ENCODE results near the gene DCP1B.

DCP1B gene

DNA sequence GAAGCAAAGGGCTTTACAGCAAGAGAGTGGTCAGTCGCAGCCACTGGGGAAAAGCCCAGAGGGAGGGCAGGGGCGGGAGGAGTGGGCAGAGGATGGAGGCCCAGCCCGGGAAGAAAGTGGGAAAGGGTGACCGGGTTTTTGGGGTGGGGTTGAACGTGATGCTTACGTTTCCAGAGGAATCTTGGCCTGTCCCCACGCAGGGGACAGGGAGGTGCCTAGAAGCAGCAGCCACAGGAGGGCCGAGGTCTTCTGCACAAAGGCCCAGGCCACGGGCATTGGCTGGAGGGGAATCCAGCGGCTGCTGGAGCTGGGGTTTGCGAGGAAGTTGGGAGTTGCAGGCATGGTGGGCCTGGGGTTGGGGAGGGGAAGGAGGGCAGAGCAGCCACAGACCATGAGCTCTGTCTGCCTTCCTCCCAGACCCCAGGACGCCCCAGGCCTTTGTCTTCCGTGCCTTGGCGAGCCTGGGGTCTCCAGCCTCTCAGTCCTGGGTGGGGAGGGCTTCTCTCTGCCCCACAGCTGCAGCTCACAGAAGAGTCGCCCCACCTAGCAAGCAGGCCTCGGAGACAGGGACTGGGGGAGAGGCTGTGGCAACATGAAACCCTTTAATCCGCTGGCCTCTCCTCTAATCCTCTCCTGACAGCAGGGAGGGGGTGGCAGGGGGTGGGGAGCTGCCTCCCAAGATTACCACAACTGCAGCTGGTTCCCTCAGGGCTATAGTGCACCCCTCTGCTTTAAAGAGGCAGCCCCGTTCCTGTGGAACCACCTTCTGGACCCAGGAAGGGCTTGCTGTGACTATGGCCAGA lies 86.0 kb downstream of the DCP1B start, which contains the start of gene CACNA2D4:
Gene CACNA2D4, minus strand, starts transcription at position 572 of the 803 bp plus-strand sequence. Its CDS starts 179 bp downstream, at position 393.
- DNase-seq = no peak

DNA sequence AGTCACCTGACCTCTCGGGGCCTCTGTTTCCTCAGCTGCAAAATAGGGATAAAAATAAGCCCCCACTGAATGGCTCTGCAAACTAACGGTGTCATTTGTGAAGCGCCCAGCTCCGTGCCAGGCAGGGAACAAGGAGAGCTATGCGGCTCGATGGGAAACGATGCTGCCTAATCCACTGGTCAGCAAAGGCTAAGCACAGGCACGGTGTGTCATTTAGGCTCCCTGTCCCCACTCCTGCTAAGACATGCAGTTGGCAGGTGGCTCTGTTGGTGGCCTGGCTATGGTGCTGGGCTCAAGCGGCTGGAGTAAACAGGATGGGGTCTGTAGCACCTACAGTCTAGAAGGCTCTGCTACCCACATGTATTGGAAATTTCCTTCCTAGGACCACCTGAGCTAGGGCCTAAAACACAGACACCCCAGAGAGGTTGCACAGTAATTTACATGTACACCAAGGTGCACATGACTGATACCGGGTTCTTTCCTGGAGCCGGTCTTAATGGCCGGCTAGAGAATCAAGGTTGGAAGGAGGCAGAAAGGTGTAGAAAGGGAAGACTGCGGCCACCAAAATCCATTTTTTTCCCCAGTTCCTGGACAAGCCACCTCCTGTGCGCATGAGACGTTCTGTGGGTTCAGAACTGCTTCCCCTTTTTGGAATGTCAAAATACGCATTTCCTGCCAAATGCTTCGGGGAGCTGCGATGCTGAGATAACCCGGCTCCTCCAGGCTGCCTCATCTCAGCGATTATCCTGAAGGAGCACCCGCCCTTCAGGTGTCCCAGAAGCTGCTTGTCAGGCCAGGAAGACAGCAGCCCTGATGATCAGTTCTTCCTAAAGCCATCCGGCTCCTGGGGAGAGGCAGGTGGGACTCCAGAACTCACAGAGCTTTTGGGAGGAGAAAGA lies 86.8 kb downstream of the DCP1B start:
- no peak for DNase-seq

DNA sequence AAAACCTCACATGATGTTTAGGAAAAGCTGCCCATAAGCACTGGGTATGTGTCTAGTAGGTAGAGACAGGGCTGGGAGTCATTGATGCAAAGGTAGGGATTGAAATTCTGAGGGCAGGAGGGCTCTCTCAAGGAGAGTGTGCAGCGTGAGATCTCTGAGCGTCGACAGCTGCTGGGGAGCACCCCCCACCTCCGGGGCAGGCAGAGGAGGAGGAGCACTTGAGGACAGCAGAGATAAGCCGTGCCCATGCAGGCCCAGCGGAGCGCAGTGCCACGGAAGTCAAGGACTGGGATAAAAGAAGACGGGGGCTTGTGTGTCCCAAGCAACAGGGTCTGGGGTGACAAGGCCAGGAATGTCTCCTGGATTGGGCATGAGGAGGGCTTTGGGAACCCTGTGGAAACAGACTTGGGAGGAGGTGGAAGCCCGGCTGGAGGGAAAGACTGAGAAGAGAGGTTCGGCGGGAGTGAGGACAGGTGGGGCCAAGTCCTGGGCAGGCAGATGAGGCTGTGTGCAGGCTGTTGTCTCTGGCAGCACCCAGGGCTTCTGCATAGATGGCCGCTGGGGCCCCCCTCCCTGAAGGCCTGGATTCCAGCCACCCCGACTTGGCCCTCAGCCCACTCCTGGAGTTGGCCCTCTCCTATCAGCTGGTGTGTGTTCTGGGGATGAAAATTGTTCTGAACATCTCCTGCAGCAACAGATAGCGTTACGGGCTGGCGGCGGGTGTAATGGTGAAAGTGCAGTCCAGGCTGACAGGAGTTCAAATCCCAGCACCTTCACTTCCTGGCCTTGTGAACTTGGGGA lies 87.7 kb downstream of the DCP1B start:
- no peak for DNase-seq

DNA sequence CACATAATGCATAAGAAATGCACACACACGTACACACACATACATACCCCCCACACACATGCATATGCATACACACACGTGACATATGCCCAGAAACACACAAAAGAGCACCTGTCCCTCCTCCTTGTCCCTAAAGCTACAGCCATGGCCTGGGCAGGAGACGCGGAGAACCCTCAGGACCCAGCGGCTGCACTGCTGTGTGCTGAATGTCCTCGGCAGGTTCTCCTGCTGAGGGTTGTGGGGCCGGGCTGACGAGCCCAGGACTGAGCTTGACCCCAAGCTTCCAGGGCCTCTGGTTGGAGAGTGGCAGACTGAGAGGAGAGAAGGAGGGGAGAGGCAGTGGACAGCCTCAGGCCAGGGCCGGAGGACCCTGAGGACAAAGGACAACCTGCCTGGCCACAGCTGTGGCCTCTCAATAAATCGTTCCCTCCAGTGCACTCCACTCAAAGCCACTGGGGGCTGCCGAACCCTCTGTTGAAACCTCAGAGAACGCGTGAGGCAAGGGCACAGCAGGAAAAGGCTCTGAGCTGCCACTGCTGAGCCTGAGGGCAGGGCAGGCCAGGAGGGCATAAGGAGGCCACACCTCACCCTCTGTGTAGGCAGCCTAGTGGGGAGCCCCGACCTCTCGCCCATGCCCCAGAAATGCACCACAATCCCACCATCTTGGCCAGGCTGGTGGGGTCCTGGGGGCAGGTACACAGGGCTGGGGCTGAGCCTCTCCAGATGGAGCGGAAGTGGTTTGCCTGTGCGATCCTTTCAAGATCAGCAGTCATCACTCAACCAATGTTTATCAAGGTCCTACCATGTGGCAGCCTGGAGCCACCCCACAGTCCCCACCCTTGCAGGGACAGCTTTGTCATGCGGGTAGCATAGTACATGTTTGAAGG lies 88.9 kb downstream of the DCP1B start:
- DNase-seq = peak in 1 of 2 experiments; percentile 10

DNA sequence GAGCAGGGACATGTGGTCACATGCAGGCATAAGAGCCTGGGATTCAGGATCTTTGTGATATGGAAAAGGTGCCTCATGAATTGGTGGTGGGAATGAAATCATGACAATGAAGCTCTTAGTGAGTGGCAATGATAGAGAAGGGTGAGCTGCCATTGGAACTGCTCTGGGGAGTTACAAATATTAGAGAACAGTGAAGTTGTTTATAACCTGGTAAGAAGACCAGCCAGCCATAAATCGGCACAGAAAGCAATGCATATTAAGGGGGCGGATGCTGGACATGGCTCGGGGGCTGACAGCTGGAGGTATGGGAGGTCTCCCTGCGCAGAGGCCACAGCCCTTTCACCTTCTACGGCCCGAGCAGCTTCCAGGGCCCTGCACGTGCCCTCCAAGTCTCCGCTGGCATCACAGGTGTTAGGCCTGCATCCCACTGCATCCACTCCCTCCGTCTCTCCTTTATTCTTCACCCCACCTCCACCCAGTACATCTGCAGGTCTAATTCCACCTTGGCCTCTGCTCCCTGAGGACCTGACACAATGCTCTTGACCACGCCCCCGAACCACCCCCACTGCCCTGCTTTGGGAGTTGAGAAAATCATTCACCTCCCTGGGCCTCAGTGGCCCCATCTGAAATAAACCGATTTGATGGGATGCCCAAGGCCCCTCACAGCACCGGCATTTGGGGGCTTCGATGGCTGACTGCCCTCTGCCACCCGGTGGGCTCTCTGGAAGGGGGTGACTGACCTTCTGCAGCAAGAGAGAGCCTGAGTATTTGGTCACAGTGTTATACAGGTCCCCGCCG lies 89.9 kb downstream of the DCP1B start:
- DNase-seq = no peak

DNA sequence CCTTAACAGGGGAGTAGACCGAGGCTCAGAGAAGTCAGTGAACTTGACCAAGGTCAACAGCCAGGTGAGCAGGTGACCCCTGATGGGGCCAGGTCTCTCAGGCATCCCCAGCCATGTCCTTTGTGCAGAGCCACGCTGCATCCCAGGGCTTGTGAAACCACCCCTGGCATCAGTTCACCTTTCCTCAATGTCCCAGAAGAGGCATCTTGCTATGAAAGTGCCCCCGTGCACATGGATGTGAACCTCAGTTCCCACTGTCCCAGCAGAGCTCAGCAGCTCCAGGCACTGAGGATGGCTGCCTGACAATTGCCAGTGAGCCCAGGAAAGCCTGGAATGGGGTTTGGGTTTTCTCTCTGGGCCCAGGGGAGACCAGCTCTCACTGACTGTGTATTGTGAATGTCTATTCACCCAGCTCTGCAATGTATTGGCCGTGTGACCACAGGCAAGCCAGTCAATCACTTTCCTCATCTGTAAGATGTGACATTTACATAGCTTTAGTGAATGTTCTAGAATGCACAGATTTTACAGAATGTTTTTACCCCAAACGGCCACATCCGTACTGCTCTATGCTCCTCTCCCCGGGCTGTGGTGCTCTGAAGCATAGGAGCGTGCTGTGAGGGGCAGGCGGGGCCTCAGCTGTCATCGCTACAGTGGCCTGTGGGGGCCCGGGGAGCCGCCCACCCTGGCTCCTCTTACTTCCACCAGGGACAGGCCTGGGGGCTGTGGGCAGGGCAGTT lies 90.7 kb downstream of the DCP1B start:
- DNase-seq = no peak

DNA sequence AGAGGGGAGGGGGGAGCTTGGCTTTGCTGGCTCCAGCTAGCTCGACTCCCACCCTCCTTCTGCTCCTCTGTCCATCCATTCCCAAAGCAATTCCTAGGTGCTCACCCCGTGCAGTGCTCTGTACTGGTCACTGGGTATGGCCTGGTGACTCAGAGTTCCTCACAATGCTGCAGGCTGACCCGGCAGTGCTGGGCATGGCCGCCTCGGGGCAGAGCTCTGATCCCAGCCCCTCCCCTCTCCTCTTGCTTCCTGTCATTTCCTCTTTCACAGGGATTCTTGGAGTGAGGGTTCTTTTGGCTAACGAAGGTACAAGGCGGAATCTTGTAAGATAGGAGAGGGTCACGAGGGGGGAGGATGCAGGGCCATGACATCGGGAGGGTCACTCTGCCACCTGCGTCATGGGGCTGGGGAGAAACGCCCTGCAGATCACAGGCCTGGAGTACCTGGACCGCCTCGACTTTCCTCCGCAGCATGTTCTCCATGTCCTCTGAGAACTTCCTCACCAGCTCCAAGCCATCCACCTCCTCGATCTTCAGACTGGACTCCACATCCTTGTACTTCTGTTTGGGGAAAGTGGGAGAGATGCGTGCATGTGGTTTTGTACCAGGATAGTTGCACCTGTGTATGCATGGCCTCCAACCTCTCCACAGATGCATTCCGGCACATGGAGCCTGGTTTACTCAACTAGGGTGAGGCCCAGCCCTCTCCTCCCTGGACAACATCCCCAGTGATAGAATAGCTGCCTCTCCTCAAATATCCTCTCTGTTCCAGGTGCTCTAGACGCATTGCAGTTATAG lies 91.5 kb downstream of the DCP1B start:
- no peak for DNase-seq

DNA sequence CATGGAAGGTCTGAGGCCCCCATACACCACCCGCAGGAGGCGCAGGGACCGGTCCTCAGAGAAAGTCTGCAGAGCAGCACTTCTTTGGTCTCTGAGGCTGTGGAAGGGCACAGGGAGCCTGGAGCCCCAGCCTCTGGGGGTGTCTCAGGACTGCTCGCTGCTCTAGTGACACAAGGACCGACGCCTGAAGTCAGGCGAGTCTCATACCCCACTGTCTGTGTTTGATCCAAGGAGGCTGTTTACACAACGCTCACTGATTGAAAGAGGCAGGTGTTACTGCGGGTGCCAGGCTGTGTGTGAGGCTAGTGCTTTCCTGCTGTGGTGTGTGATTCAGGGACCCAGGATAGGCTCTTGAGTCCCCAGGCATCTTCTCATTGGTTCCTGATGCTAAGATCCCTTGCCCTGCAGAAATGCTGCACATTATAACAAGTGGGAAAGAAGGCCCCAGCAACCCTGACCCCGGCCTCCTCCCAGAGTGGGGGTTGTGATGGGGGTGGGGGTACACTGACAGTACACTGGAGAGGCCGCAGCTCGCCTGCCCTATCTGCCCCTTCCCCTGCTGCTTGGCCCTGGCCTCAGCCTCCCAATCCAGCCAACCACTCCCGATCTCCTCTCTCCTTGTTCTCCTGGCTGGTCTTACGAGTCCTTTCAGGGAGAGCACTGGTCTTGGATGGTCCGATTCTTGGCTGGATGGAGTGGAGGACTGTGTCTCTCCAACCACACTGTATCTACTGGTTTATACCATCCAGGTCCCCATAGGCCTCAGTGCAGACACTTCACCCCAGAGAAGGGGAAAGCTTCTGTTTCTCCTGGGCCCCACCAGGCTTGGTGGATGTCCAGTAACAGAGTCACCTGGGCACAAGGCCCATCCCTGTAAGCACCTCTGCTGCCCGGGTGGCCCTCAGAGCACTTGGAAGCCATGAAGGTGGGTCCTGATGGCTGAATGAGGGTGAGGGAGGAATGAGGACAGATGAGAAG lies 92.4 kb downstream of the DCP1B start:
- no peak for DNase-seq

DNA sequence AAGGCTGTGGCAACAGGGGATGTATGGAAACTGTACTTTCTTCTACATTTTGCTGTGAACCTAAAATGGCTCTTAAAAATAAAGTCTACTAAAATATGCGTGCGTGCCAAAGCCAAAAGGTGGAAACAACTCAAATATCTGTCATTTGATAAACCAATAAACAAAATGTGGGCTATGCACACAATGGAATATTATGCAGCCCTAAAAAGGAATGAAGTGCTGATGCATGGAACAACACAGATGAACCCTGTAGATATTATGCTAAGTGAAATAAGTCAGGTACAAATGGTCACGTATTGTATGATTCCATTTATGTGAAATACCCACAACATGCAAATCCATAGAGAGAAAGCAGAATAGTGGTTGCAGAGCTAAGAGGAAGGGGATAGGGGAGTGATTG lies 93.8 kb downstream of the DCP1B start:
- no peak for DNase-seq

DNA sequence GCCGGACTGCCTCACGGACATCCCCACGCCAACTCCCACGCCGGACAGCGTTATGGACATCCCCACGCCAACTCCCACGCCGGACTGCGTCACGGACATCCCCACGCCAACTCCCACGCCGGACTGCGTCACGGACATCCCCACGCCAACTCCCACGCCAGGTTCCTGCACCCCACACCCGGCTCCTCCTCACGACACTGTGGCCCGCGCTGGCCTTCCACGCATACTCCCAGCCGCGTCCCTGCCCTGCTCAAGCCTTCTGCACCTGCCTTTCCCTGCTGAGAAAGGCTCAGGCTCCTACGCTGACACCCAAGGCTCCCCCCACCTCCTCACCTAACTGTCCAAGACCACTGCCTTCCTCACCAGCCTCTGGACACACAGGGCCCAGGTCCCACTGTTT lies 95.5 kb downstream of the DCP1B start:
- DNase-seq = no peak

DNA sequence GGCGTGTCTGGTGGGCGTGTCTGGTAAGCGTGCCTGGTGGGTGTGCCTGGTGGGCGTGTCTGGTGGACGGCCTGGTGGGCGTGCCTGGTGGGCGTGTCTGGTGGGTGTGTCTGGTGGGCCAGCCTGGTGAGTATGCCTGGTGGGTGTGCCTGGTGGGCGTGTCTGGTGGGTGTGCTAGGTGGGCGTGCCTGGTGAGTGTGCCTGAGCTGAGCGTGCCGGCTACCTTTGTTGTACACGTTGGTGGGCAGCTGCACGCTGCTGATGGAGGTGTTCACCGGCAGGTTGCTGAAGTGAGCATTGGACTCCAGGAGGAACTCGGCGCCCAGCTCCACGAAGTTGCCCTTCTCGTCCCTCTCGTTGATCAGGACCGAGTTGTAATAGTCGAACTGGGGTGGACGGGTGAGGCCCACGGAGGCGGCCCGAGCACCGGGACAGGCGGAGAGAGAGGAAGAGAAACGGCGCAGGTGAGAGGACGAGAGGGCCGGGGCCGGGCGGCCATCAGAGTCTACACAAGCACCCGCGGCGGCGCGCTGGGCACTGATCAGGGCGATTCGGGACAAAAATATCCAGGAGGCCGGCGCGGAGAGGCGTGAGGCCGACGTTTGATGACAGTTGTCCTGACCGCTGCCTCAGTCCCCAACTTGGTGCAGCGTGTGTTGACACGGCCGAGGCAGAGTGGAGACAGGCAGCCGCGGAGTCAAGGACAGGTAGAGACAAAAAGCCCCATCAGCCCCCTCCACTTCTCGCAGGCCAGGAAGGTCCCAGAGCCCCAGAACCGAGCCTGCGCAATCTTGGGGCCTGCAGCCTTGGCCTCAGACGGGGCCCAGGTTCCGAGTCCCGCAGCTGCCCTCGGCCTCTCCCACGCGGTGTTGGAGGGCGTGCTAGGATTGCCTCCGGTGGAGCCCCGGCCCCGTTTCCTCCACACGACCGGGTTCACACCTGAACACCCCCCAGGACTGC lies 96.3 kb downstream of the DCP1B start:
- DNase-seq = peak; percentile 10 to 42

DNA sequence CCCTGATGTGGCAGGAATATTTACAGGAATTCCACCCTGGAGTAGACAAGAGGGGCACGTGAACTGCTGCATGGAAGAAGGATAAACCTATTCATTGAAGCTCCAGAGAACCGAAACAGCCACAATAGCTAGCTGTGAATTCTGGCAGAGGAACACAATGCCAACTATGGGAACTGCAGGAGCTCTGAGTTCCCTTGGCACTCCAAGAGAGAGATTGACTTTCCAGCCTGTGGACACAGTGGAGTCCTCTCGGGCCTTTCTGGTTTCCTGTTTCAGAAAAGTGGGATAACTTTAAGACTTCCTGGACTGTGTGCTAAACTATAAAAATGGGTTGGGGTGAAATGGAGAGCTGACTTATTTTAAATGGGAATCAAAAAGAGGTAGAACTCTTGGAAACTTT lies 97.7 kb downstream of the DCP1B start:
- no peak for DNase-seq

DNA sequence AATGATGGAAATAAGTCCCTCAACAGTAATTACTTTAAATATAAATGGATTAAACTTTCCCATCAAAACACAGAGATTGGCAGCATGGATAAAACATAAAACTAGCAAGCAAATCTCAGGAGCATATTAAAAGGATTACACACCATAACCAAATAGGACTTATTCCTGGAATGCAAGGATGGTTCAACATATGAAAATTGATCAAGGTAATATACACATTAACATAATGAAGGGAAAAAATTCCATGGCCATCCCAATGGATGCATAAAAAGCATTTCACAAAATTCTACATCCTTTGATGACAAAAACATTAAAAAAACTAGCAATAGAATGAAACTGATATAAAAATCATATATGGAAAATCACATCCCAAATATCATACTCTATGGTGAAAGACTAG lies 99.4 kb downstream of the DCP1B start:
- DNase-seq = no peak

DNA sequence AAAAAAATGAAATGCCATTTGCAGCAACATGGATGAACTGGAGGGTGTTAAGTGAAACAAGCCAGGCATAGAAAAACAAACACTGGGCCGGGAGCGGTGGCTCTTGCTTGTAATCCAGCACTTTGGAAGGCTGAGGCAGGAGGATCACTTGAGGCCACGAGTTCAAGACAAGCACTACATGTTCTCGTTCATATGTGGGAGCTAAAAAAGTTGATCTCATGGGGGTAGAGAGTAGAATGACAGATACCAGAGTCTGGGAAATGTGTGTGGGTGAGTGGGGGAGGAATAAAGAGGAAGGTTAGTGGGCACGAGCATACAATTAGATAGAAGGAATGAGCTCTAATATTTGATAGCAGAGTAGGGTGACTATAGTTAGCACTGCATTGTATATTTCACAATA lies 107.3 kb downstream of the DCP1B start:
- DNase-seq = no peak

Data from stimulated activated CD4-positive, alpha-beta T cell treated with anti-CD3 and anti-CD28 coated beads, Interleukin-4, amount 100 ng/mL, for 4 hours (primary cell).